Thymus (tissue), 11 donors: ENCODE results near the gene ADCYAP1R1. TPM values are rescaled to one million over a fixed set of nuclear protein-coding genes. Genes with fewer than 3 reads are reported as not detected.

Experiments
- DNase-seq, 9 donors: peaks; one replicate each; pipeline ENCODE4 v3.0.0-alpha.2; 2013; ENCODE audit warnings: low spot score in 9 of 9, low read depth in 6 of 9, missing footprints in 1 of 9
- H3K27ac ChIP-seq, 2 donors: one replicate each; pipeline ENCODE4 v1.5.1; 2013; ENCODE audit warnings: control low read depth in 1 of 2, low read depth in 1 of 2, low read length in 1 of 2, mild to moderate bottlenecking in 1 of 2, moderate library complexity in 1 of 2
- H3K27me3 ChIP-seq, 2 donors: one replicate each; pipeline ENCODE4 v1.5.1; 2013; ENCODE audit warnings: low read length in 1 of 2; ENCODE audit not compliant: control insufficient read depth in 2 of 2, insufficient read depth in 1 of 2
- H3K36me3 ChIP-seq, 2 donors: one replicate each; pipeline ENCODE4 v1.5.1; 2013; ENCODE audit warnings: low read length in 1 of 2, mild to moderate bottlenecking in 1 of 2, moderate library complexity in 1 of 2; ENCODE audit not compliant: control insufficient read depth in 2 of 2, insufficient read depth in 2 of 2
- H3K4me1 ChIP-seq, 2 donors: one replicate each; pipeline ENCODE4 v1.5.1; 2013; ENCODE audit warnings: low read length in 2 of 2; ENCODE audit not compliant: control insufficient read depth in 2 of 2, insufficient read depth in 2 of 2
- H3K4me3 ChIP-seq, 2 donors: one replicate each; pipeline ENCODE4 v1.5.1; 2013; ENCODE audit warnings: low read length in 2 of 2, control low read depth in 1 of 2, mild to moderate bottlenecking in 1 of 2
- H3K9me3 ChIP-seq, 2 donors: one replicate each; pipeline ENCODE4 v1.5.1; 2013; ENCODE audit warnings: low read length in 1 of 2, mild to moderate bottlenecking in 1 of 2; ENCODE audit not compliant: control insufficient read depth in 2 of 2, insufficient read depth in 1 of 2
- WGBS: extraction: QIAGEN DNeasy Blood & Tissue Kit; methylation state at CpG from one replicate; pipeline ENCODE4 v1.1.7; 2013; 5-methylcytosine and 5-hydroxymethylcytosine counted together
- polyA plus RNA-seq: library from polyadenylated mRNA; stranded (reverse); fragments of 200-250 nt; gene quantifications from one replicate; pipeline ENCODE4 v1.2.3, GENCODE V29; 2013
- total RNA-seq: library from RNA; stranded (reverse); fragments of 120-200 nt; gene quantifications from one replicate; pipeline ENCODE4 v1.2.4, GENCODE V29; 2013
- donor health status: healthy.

The ADCYAP1R1 gene
- total and polyA plus RNA-seq, 2 donors = 0.21 to 0.61 TPM

- DNase-seq = no peak
- WGBS = 90% methylated on average over 7 of the region's 7 CpGs
- H3K9me3 ChIP-seq = no peaks in the 10 kb centered on the region
- H3K36me3 ChIP-seq = no peaks in the 10 kb centered on the region
- no peak overlapping the region for H3K4me3 ChIP-seq
- H3K27me3 ChIP-seq = no peaks in the 10 kb centered on the region
- no peak overlapping the region for H3K27ac ChIP-seq
- peaks cover 0 to 20% of the 10 kb centered on the region in 2 donors for H3K4me1 ChIP-seq
Measured at GRCh38 chr7:31029251-31030042, 22.7 kb upstream of the ADCYAP1R1 start.

- DNase-seq = no peak
- no peaks in the 10 kb centered on the region for H3K4me1 ChIP-seq
- 88% methylated on average over 5 of the region's 5 CpGs for WGBS
Measured at GRCh38 chr7:31033674-31034300, 18.3 kb upstream of the ADCYAP1R1 start.

GRCh38 chr7:31036924-31037323, 15.2 kb upstream of the ADCYAP1R1 start:
- DNase-seq = no peak
- H3K27ac ChIP-seq = no peak overlapping the region
- H3K36me3 ChIP-seq = no peaks in the 10 kb centered on the region
- 76% methylated on average over 3 of the region's 3 CpGs for WGBS
- H3K4me3 ChIP-seq = no peak overlapping the region
- no peaks in the 10 kb centered on the region for H3K4me1 ChIP-seq
- no peaks in the 10 kb centered on the region for H3K9me3 ChIP-seq
- peaks cover 3 to 9% of the 10 kb centered on the region in 2 donors for H3K27me3 ChIP-seq

More at GRCh38 chr7:31033674-31034300, 18.3 kb upstream of the ADCYAP1R1 start:
- no peaks in the 10 kb centered on the region for H3K36me3 ChIP-seq
- no peaks in the 10 kb centered on the region for H3K9me3 ChIP-seq
- H3K27me3 ChIP-seq = peaks cover 3% of the 10 kb centered on the region in 2 donors
- no peak overlapping the region for H3K4me3 ChIP-seq
- no peak overlapping the region for H3K27ac ChIP-seq

- H3K9me3 ChIP-seq = no peaks in the 10 kb centered on the region
- H3K36me3 ChIP-seq = no peaks in the 10 kb centered on the region
- H3K4me1 ChIP-seq = no peaks in the 10 kb centered on the region
- H3K27me3 ChIP-seq = peaks cover 0 to 21% of the 10 kb centered on the region in 2 donors
- no peak for DNase-seq
- H3K4me3 ChIP-seq = no peak overlapping the region
- no peak overlapping the region for H3K27ac ChIP-seq
- WGBS = 29% methylated on average over 9 of the region's 9 CpGs
Measured at GRCh38 chr7:31043051-31043471, 9.0 kb upstream of the ADCYAP1R1 start.

GRCh38 chr7:31044529-31044928, 7.6 kb upstream of the ADCYAP1R1 start:
- Histone ChIP-seq H3K9me3 (no peaks in the 10 kb centered on the region), H3K4me3 (no peak overlapping the region), H3K4me1 (no peaks in the 10 kb centered on the region), H3K36me3 (no peaks in the 10 kb centered on the region), H3K27me3 (peaks cover 0 to 23% of the 10 kb centered on the region in 2 donors), H3K27ac (no peak overlapping the region)
- DNase-seq = no peak
- 64% methylated on average over 5 of the region's 5 CpGs for WGBS

- H3K9me3 ChIP-seq = no peaks in the 10 kb centered on the region
- no peak overlapping the region for H3K4me3 ChIP-seq
- H3K27me3 ChIP-seq = peaks cover 13 to 39% of the 10 kb centered on the region in 2 donors
- no peak overlapping the region for H3K27ac ChIP-seq
- no peaks in the 10 kb centered on the region for H3K4me1 ChIP-seq
- H3K36me3 ChIP-seq = no peaks in the 10 kb centered on the region
- DNase-seq = no peak
- WGBS = 91% methylated on average over 5 of the region's 5 CpGs
Measured at GRCh38 chr7:31046723-31047122, 5.4 kb upstream of the ADCYAP1R1 start.

GRCh38 chr7:31047313-31048146, 4.6 kb upstream of the ADCYAP1R1 start:
- H3K27me3 ChIP-seq = peaks cover 21 to 43% of the 10 kb centered on the region in 2 donors
- 91% methylated on average over 9 of the region's 9 CpGs for WGBS
- no peaks in the 10 kb centered on the region for H3K36me3 ChIP-seq
- H3K27ac ChIP-seq = no peak overlapping the region
- no peaks in the 10 kb centered on the region for H3K4me1 ChIP-seq
- no peak overlapping the region for H3K4me3 ChIP-seq
- no peaks in the 10 kb centered on the region for H3K9me3 ChIP-seq
- DNase-seq = no peak

- Histone ChIP-seq H3K4me3 (no peak overlapping the region), H3K9me3 (no peaks in the 10 kb centered on the region), H3K27ac (no peak overlapping the region), H3K4me1 (no peaks in the 10 kb centered on the region), H3K36me3 (no peaks in the 10 kb centered on the region), H3K27me3 (peaks cover 34 to 50% of the 10 kb centered on the region in 2 donors)
- 89% methylated on average over 12 of the region's 12 CpGs for WGBS
- no peak for DNase-seq
Measured at GRCh38 chr7:31049005-31049765, 2.9 kb upstream of the ADCYAP1R1 start.
